HS-5 (cell line): ENCODE measurements around the gene MID1.

Experiments used
- DNase-seq: peaks from one replicate; pipeline ENCODE4 v3.0.0-alpha.2; 2012; ENCODE audit warnings: low read depth

Gene MID1

GRCh38 chrX:10485326-10485725, 135.1 kb downstream of the MID1 start:
- DNase-seq, result no peak

GRCh38 chrX:10484683-10485247, 135.6 kb downstream of the MID1 start:
- DNase-seq, result no peak

- DNase-seq, result no peak
These were observed 137.1 kb downstream of the MID1 start for GRCh38 chrX:10483191-10483831.

GRCh38 chrX:10482708-10483107, 137.7 kb downstream of the MID1 start:
- DNase-seq, result no peak

- DNase-seq, result no peak
These were observed 138.1 kb downstream of the MID1 start for GRCh38 chrX:10482261-10482660.

- no peak for DNase-seq
These were observed 139.5 kb downstream of the MID1 start for GRCh38 chrX:10480861-10481260.

GRCh38 chrX:10479508-10479907, 140.9 kb downstream of the MID1 start:
- DNase-seq, result no peak

- no peak for DNase-seq
These were observed 142.9 kb downstream of the MID1 start for GRCh38 chrX:10477525-10477924.

GRCh38 chrX:10474913-10475568, 145.3 kb downstream of the MID1 start:
- DNase-seq, result no peak

- no peak for DNase-seq
These were observed 145.9 kb downstream of the MID1 start for GRCh38 chrX:10474510-10474909.

GRCh38 chrX:10471418-10471817, 149.0 kb downstream of the MID1 start:
- no peak for DNase-seq

GRCh38 chrX:10470009-10470408, 150.4 kb downstream of the MID1 start:
- no peak for DNase-seq

GRCh38 chrX:10467793-10468192, 152.6 kb downstream of the MID1 start:
- DNase-seq, result no peak

- no peak for DNase-seq
These were observed 155.1 kb downstream of the MID1 start for GRCh38 chrX:10465254-10465653.

GRCh38 chrX:10457092-10457491, 163.3 kb downstream of the MID1 start:
- DNase-seq, result no peak

- DNase-seq, result no peak
These were observed 166.4 kb downstream of the MID1 start for GRCh38 chrX:10453945-10454344.

GRCh38 chrX:10450959-10451355, 169.4 kb downstream of the MID1 start:
- no peak for DNase-seq

GRCh38 chrX:10450229-10450958, 170.0 kb downstream of the MID1 start:
- DNase-seq, result peak; percentile 52

GRCh38 chrX:10447564-10448214, 172.7 kb downstream of the MID1 start:
- DNase-seq, result peak; percentile 28

- DNase-seq, result no peak
These were observed 176.2 kb downstream of the MID1 start for GRCh38 chrX:10444204-10444603.

- no peak for DNase-seq
These were observed 178.9 kb downstream of the MID1 start for GRCh38 chrX:10441464-10441863.

GRCh38 chrX:10433296-10433965, 187.0 kb downstream of the MID1 start:
- no peak for DNase-seq
